Ovary (tissue), 9 donors: Measurements from ENCODE around the gene MRPL24. TPM values are rescaled to one million over a fixed set of nuclear protein-coding genes. Genes with fewer than 3 reads are reported as not detected.

Experiments
- DNase-seq, 5 donors: peaks; one replicate each; pipeline ENCODE4 v3.0.0-alpha.2; 2019 to 2020
- H3K27ac ChIP-seq, 2 donors: fragments of 200-600 bp; one replicate each; pipeline versions ENCODE4 v1.5.1 to v1.8.0; 2019 to 2022
- H3K27me3 ChIP-seq: fragments of 200-600 bp; one replicate; pipeline ENCODE4 v1.8.0; 2022
- H3K36me3 ChIP-seq: fragments of 200-600 bp; sonication (generic); one replicate; pipeline ENCODE4 v1.5.1; 2019
- H3K4me1 ChIP-seq: one replicate; pipeline ENCODE4 v1.8.1; 2013; ENCODE audit warnings: mild to moderate bottlenecking, moderate library complexity; ENCODE audit not compliant: insufficient read depth
- H3K4me3 ChIP-seq: fragments of 200-600 bp; sonication (generic); one replicate; pipeline ENCODE4 v1.5.1; 2017
- H3K9me3 ChIP-seq, 2 donors: fragments of 200-600 bp in 1 of 2; sonication (generic) in 1 of 2; one replicate each; pipeline versions ENCODE4 v1.5.1 to v1.8.1; 2013 to 2019; ENCODE audit warnings: mild to moderate bottlenecking in 1 of 2, moderate library complexity in 1 of 2
- CTCF ChIP-seq, 3 donors: fragments of 450-650 bp in 2 of 3; fragments of 200-600 bp in 1 of 3; IDR thresholded peaks; one replicate each; pipeline versions ENCODE4 v1.5.1 to v1.8.0; 2016 to 2022; ENCODE audit warnings: antibody characterized with exemption in 3 of 3, mild to moderate bottlenecking in 1 of 3
- EP300 ChIP-seq: sonication (generic); formaldehyde crosslinking; IDR thresholded peaks from one replicate; pipeline ENCODE4 v1.6.1; 2017; ENCODE audit warnings: antibody characterized with exemption
- POLR2A ChIP-seq: fragments of 450-650 bp; IDR thresholded peaks from one replicate; pipeline ENCODE4 v1.6.1; 2017; ENCODE audit warnings: antibody characterized with exemption, mild to moderate bottlenecking, moderate library complexity
- WGBS, 3 donors: extraction: QIAGEN DNeasy Blood & Tissue Kit in 1 of 3; methylation state at CpG; one replicate each; pipeline versions ENCODE4 v1.1.5 to v1.1.7; 2013 to 2017; 5-methylcytosine and 5-hydroxymethylcytosine counted together
- intact Hi-C, 4 donors: fragments of 100-400 bp; cut with DNase I; formaldehyde crosslinking; loops; one replicate each; pipeline versions ENCODE4 v1.11.0 to v1.15.1; 2022 to 2023
- polyA plus RNA-seq, 2 donors: library from polyadenylated mRNA; stranded (reverse); fragments of 200-250 nt in 1 of 2; fragments of 350-450 nt in 1 of 2; fragmentation: Illumina TruSeq in 1 of 2; extraction: RNeasy Lipid Tissue Mini Kit (QIAGEN cat#74804) in 1 of 2; gene quantifications; one replicate each; pipeline ENCODE4 v1.2.3, GENCODE V29; 2013 to 2014
- total RNA-seq, 7 donors: library from RNA; depleted of rRNA in 2 of 7; stranded (reverse); fragments of >200 nt in 2 of 7; fragmentation: NEBNext Ultra II Directional in 3 of 7; extraction: Animal tissue kit (Norgen Biotek cat#: 25700) in 3 of 7; gene quantifications; one replicate each; pipeline versions ENCODE4 v1.1.0 to v1.2.4, GENCODE V29; 2016 to 2023
- donor health status: DM: no; HTN: no; CAD: no; lungs with moderate emphysema.
- donor health status: DM: no; HTN: no; CAD: no.
- donor health status: Bipolar disorder and iron deficiency.
- donor health status: DM: yes; HTN: yes; CAD: no.
- donor health status: DM: no; HTN: no; CAD: no.
- donor health status: DM: yes; HTN: yes; CAD: no.

MRPL24 gene
- total and polyA plus RNA-seq, 9 donors, result 23.1 to 173 (median 68.3) TPM

GRCh38 chr1:156750191-156750672, 9.3 kb upstream of the MRPL24 start:
- no peaks in the 10 kb centered on the region for H3K9me3 ChIP-seq
- peak in 4 of 5 donors; percentile 59 to 70 (median 64) for DNase-seq
- TF ChIP-seq CTCF (IDR thresholded peaks at IDR 0.05) (no peak), POLR2A (no peak), EP300 (no peak)
- H3K27me3 ChIP-seq, result no peaks in the 10 kb centered on the region
- WGBS, 3 donors, result 0 to 1% (median 0%) methylated on average over 5 of the region's 5 CpGs
- no peaks in the 10 kb centered on the region for H3K36me3 ChIP-seq
- intact Hi-C loops, result no loop called here
- peak overlapping the region; percentile 66 for H3K4me3 ChIP-seq
- peaks cover 26% of the 10 kb centered on the region for H3K4me1 ChIP-seq
- H3K27ac ChIP-seq, result peak overlapping the region; percentile 93 to 96

GRCh38 chr1:156749419-156750118, 8.7 kb upstream of the MRPL24 start:
- peak overlapping the region; percentile 66 for H3K4me3 ChIP-seq
- H3K4me1 ChIP-seq, result peaks cover 26% of the 10 kb centered on the region
- no peaks in the 10 kb centered on the region for H3K9me3 ChIP-seq
- TF ChIP-seq EP300 (no peak), CTCF (IDR thresholded peaks at IDR 0.05) (no peak), POLR2A (no peak)
- H3K27me3 ChIP-seq, result no peaks in the 10 kb centered on the region
- WGBS, 3 donors, result 20 to 32% (median 27%) methylated on average over 8 of the region's 8 CpGs
- no peaks in the 10 kb centered on the region for H3K36me3 ChIP-seq
- peak in 1 of 5 donors; percentile 41 for DNase-seq
- intact Hi-C loops, result no loop called here
- peak overlapping the region; percentile 93 to 96 for H3K27ac ChIP-seq

- DNase-seq, result peak; percentile 72 to 81 (median 75)
- intact Hi-C loops, result no loop called here
- no peaks in the 10 kb centered on the region for H3K9me3 ChIP-seq
- peak overlapping the region; percentile 66 for H3K4me3 ChIP-seq
- WGBS, 3 donors, result 3 to 7% (median 5%) methylated on average over 9 of the region's 9 CpGs
- H3K27ac ChIP-seq, result peak overlapping the region; percentile 93 to 96
- no peaks in the 10 kb centered on the region for H3K27me3 ChIP-seq
- H3K4me1 ChIP-seq, result peaks cover 26% of the 10 kb centered on the region
- TF ChIP-seq POLR2A (peak; percentile 51), CTCF (IDR thresholded peaks at IDR 0.05) (no peak)
- H3K36me3 ChIP-seq, result no peaks in the 10 kb centered on the region
Measured at GRCh38 chr1:156748670-156749418, 8.0 kb upstream of the MRPL24 start.

GRCh38 chr1:156747742-156748669, 7.1 kb upstream of the MRPL24 start:
- peaks cover 25% of the 10 kb centered on the region for H3K4me1 ChIP-seq
- TF ChIP-seq EP300 (no peak), POLR2A (no peak), CTCF (IDR thresholded peaks at IDR 0.05) (no peak)
- no peaks in the 10 kb centered on the region for H3K9me3 ChIP-seq
- H3K36me3 ChIP-seq, result no peaks in the 10 kb centered on the region
- no peaks in the 10 kb centered on the region for H3K27me3 ChIP-seq
- peak overlapping the region; percentile 93 to 96 for H3K27ac ChIP-seq
- H3K4me3 ChIP-seq, result peak overlapping the region; percentile 66
- WGBS, 3 donors, result 5 to 9% (median 8%) methylated on average over 8 of the region's 8 CpGs
- DNase-seq, result no peak
- intact Hi-C loops, result no loop called here
